Caco-2 (cell line): ENCODE results near the gene CCT6B. TPM values are rescaled to one million over a fixed set of nuclear protein-coding genes. Genes with fewer than 3 reads are reported as not detected.

Experiments used
- BruUV-seq: library from RNA; stranded (reverse); fragments of 400-500 nt; replicated peaks from 2 replicates; lab custom pipeline; 2021; lab: Mats Ljungman, UMichigan
- CTCF ChIA-PET: fragments of 300-600 bp; sonication (Branson Sonifier 250); formaldehyde crosslinking; loops from one replicate; lab custom pipeline; 2022; ENCODE audit warnings: antibody characterized with exemption; lab: Charles Lee
- POLR2A ChIA-PET: fragments of 300-600 bp; sonication (Branson Sonifier 250); formaldehyde crosslinking; loops from one replicate; lab custom pipeline; 2022; ENCODE audit warnings: antibody characterized with exemption; lab: Charles Lee
- DNase-seq, 2 experiments: peaks; one replicate each; pipeline versions ENCODE4 v3.0.0 to v3.0.0-alpha.2; 2020 to 2022
- H3K27me3 ChIP-seq: replicated peaks from 2 replicates; pipeline ENCODE4 v1.6.0; 2011; ENCODE audit warnings: low read length; ENCODE audit not compliant: control insufficient read depth, insufficient read depth
- H3K36me3 ChIP-seq: 2 replicates; pipeline ENCODE4 v1.5.1; 2011; ENCODE audit warnings: low read length; ENCODE audit not compliant: control insufficient read depth, insufficient read depth
- H3K4me1 ChIP-seq: fragments of 250-450 bp; sonication (Bioruptor Pico); 2 replicates; pipeline ENCODE4 v1.5.1; 2020; ENCODE audit warnings: mild to moderate bottlenecking
- H3K4me3 ChIP-seq: 2 replicates; pipeline ENCODE4 v1.5.1; 2011; ENCODE audit warnings: low read depth, mild to moderate bottlenecking, control low read depth, low read length
- H3K9me3 ChIP-seq: fragments of 250-450 bp; sonication (Bioruptor Pico); 2 replicates; pipeline ENCODE4 v1.5.1; 2020; ENCODE audit warnings: mild to moderate bottlenecking, moderate library complexity
- H3K27ac Mint-ChIP-seq: one replicate; pipeline ENCODE4 v1.8.0; 2022; ENCODE audit warnings: mixed read lengths; ENCODE audit not compliant: unreplicated experiment
- H3K27me3 Mint-ChIP-seq: one replicate; pipeline ENCODE4 v1.8.0; 2022; ENCODE audit warnings: mixed read lengths; ENCODE audit not compliant: insufficient read depth, unreplicated experiment
- H3K36me3 Mint-ChIP-seq: one replicate; pipeline ENCODE4 v1.8.0; 2022; ENCODE audit warnings: mild to moderate bottlenecking, mixed read lengths; ENCODE audit not compliant: insufficient read depth, unreplicated experiment
- H3K4me1 Mint-ChIP-seq: one replicate; pipeline ENCODE4 v1.8.0; 2022; ENCODE audit warnings: low read depth, mixed read lengths; ENCODE audit not compliant: unreplicated experiment
- H3K4me3 Mint-ChIP-seq: one replicate; pipeline ENCODE4 v1.8.0; 2022; ENCODE audit warnings: mild to moderate bottlenecking, moderate library complexity, mixed read lengths; ENCODE audit not compliant: unreplicated experiment
- H3K9me3 Mint-ChIP-seq: one replicate; pipeline ENCODE4 v1.8.0; 2022; ENCODE audit warnings: mixed read lengths; ENCODE audit not compliant: unreplicated experiment
- CTCF ChIP-seq, 2 experiments: fragments of 200-600 bp in 1 of 2; IDR thresholded peaks; 1 replicate in 1 of 2; 2 replicates in 1 of 2; pipeline versions ENCODE4 v1.5.1 to v1.8.0; 2011 to 2022; ENCODE audit warnings: antibody characterized with exemption in 1 of 2, control low read depth in 1 of 2, inconsistent platforms in 1 of 2, low read depth in 1 of 2, low read length in 1 of 2, mild to moderate bottlenecking in 1 of 2, moderate library complexity in 1 of 2; ENCODE audit not compliant: insufficient read depth in 1 of 2, severe bottlenecking in 1 of 2, unreplicated experiment in 1 of 2
- intact Hi-C: fragments of 100-400 bp; cut with micrococcal nuclease; formaldehyde crosslinking; loops from one replicate; pipeline ENCODE4 v1.10.0; 2022; ENCODE audit not compliant: unreplicated experiment
- total RNA-seq: library from RNA; stranded (reverse); gene quantifications from 2 replicates; pipeline ENCODE4 v1.2.3, GENCODE V29; 2022

Gene CCT6B
- total RNA-seq, 1 experiment from 2014 or later, result 1.8 TPM

- no peaks in the 10 kb centered on the region for H3K9me3 Mint-ChIP-seq
Observed at GRCh38 chr17:34991606-34992005, 30.3 kb upstream of the CCT6B start.

GRCh38 chr17:34990921-34991365 is 29.7 kb upstream of the CCT6B start:
- no peak for TF ChIP-seq CTCF (IDR thresholded peaks at IDR 0.05; ENCODE audit: insufficient read depth in 1 of 2, low read depth in 1 of 2, low read length in 1 of 2, severe bottlenecking in 1 of 2, unreplicated experiment in 1 of 2)
- Mint-ChIP-seq H3K36me3 (peaks cover 18% of the 10 kb centered on the region), H3K4me3 (no peak overlapping the region), H3K27ac (no peak overlapping the region), H3K27me3 (no peaks in the 10 kb centered on the region), H3K4me1 (peaks cover 7% of the 10 kb centered on the region), H3K9me3 (no peaks in the 10 kb centered on the region)
- no TSS peak for BruUV-seq
- Histone ChIP-seq H3K9me3 (no peaks in the 10 kb centered on the region), H3K4me1 (no peaks in the 10 kb centered on the region), H3K27me3 (no peaks in the 10 kb centered on the region), H3K36me3 (peaks cover 2% of the 10 kb centered on the region), H3K4me3 (no peak overlapping the region)
- POLR2A ChIA-PET, result interaction anchor here (1.5 kb wide), 1 partner anchor 10 kb away, joined by 5 read pairs; no protein-coding TSS in a partner anchor
- CTCF ChIA-PET, result no interaction called here
- DNase-seq, result no peak
- intact Hi-C loops, result loop anchor here (10.0 kb wide), 1 partner anchor 544 kb away; the partner anchor contains the start of gene SLFN12L

More at GRCh38 chr17:34991606-34992005, 30.3 kb upstream of the CCT6B start:
- ChIA-PET POLR2A (interaction anchor here (1.5 kb wide), 1 partner anchor 11 kb away, joined by 5 read pairs; no protein-coding TSS in a partner anchor), CTCF (no interaction called here)
- intact Hi-C loops, result loop anchor here (10.0 kb wide), 1 partner anchor 543 kb away; the partner anchor contains the start of gene SLFN12L
- H3K36me3 Mint-ChIP-seq, result peaks cover 13% of the 10 kb centered on the region
- TF ChIP-seq CTCF (IDR thresholded peaks at IDR 0.05; ENCODE audit: insufficient read depth in 1 of 2, low read depth in 1 of 2, low read length in 1 of 2, severe bottlenecking in 1 of 2, unreplicated experiment in 1 of 2), result no peak
- no peaks in the 10 kb centered on the region for H3K9me3 ChIP-seq
- no peaks in the 10 kb centered on the region for H3K4me1 ChIP-seq
- DNase-seq, result no peak
- H3K4me1 Mint-ChIP-seq, result peaks cover 7% of the 10 kb centered on the region
- H3K36me3 ChIP-seq, result peaks cover 2% of the 10 kb centered on the region
- no peaks in the 10 kb centered on the region for H3K27me3 Mint-ChIP-seq
- H3K4me3 Mint-ChIP-seq, result no peak overlapping the region
- no peak overlapping the region for H3K4me3 ChIP-seq
- H3K27ac Mint-ChIP-seq, result no peak overlapping the region
- H3K27me3 ChIP-seq, result no peaks in the 10 kb centered on the region
- no TSS peak for BruUV-seq

- no peak for DNase-seq
- Mint-ChIP-seq H3K9me3 (no peaks in the 10 kb centered on the region), H3K4me3 (no peak overlapping the region), H3K27ac (no peak overlapping the region), H3K36me3 (peaks cover 18% of the 10 kb centered on the region), H3K4me1 (peaks cover 7% of the 10 kb centered on the region), H3K27me3 (no peaks in the 10 kb centered on the region)
- Histone ChIP-seq H3K9me3 (no peaks in the 10 kb centered on the region), H3K27me3 (no peaks in the 10 kb centered on the region), H3K4me1 (no peaks in the 10 kb centered on the region), H3K4me3 (no peak overlapping the region), H3K36me3 (peaks cover 2% of the 10 kb centered on the region)
- intact Hi-C loops, result no loop called here
- CTCF ChIA-PET, result interaction anchor here (0.6 kb wide), 1 partner anchor 1092 kb away, joined by 3 read pairs; no protein-coding TSS in a partner anchor
- POLR2A ChIA-PET, result no interaction called here
- no peak for TF ChIP-seq CTCF (IDR thresholded peaks at IDR 0.05; ENCODE audit: insufficient read depth in 1 of 2, low read depth in 1 of 2, low read length in 1 of 2, severe bottlenecking in 1 of 2, unreplicated experiment in 1 of 2)
- BruUV-seq, result no TSS peak
Observed at GRCh38 chr17:34989473-34989872, 28.2 kb upstream of the CCT6B start.
